Epithelial cell of proximal tubule (primary cell): ENCODE data around the gene NXT2. TPM values are rescaled to one million over a fixed set of nuclear protein-coding genes. Genes with fewer than 3 reads are reported as not detected.
A peak's percentile ranks its signal among the peaks of the same experiment; 100 is the strongest.

Source experiments
- DNase-seq: peaks from one replicate; pipeline ENCODE4 v3.0.0-alpha.2; 2011; ENCODE audit warnings: low read depth
- H3K4me3 ChIP-seq: 2 replicates; pipeline ENCODE4 v1.5.1; 2011; ENCODE audit warnings: low read depth, mild to moderate bottlenecking, low read length
- total RNA-seq: library from RNA; depleted of rRNA; stranded (reverse); fragments of >200 nt; gene quantifications from 2 replicates; pipeline ENCODE4 v1.2.3, GENCODE V29; 2015
- TF ChIP-seq, protein P1 (sequence below): conservative IDR thresholded peaks from 2 replicates; pipeline ENCODE4 v1.5.1; 2012; ENCODE audit warnings: low read depth, mild to moderate bottlenecking, low read length

Gene NXT2
- total RNA-seq = 2.8 and 9.0 TPM in 2 replicates

DNA sequence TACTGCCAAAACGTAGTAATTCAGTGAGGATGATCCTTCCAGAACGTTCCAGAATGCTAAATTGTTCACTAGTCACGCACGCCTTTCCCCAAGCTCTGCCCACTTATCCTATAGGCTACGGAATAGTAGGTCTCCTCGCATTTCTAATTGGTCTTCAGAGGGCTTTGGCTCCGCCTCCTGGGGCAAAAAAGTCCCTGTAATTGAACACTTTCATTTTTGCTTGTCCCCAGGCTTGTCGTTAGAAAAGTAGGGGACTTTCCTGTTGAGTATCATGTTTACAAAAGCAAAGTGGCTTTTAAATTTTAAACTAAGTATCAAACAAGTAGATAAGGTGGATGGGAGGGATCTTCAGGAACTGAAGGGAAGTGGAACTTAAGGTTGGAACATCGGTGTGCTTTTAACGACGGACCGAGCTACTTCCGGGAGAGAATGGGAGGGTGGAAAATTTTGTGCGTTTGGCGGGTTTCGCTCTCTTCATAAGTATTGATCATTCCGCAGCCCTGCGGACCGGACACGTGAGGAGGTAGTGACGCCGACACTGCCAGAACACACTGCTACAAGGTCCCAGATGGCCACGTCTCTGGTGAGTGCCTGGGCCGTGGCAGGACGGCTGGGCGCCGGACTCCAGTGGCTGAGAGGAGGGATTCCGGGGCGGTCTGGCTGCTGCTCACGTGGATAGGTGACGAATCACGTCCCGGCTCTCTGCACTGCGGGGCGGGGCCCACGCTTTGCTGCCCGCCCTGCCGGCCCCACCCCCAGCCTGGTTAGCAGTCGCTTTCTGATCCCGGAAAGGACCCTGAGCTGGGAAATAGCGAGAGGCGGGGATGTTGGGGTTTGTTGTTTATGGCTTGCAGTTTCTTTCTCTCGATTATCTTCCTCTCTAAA is at the start of gene NXT2:
NXT2 (plus strand) TSS at position 406 of the 885 bp plus-strand sequence; CDS start at position 569, 163 bp downstream.
- H3K4me3 ChIP-seq = peak within 1 kb of the TSS; percentile 69
- TF ChIP-seq, protein P1, sequence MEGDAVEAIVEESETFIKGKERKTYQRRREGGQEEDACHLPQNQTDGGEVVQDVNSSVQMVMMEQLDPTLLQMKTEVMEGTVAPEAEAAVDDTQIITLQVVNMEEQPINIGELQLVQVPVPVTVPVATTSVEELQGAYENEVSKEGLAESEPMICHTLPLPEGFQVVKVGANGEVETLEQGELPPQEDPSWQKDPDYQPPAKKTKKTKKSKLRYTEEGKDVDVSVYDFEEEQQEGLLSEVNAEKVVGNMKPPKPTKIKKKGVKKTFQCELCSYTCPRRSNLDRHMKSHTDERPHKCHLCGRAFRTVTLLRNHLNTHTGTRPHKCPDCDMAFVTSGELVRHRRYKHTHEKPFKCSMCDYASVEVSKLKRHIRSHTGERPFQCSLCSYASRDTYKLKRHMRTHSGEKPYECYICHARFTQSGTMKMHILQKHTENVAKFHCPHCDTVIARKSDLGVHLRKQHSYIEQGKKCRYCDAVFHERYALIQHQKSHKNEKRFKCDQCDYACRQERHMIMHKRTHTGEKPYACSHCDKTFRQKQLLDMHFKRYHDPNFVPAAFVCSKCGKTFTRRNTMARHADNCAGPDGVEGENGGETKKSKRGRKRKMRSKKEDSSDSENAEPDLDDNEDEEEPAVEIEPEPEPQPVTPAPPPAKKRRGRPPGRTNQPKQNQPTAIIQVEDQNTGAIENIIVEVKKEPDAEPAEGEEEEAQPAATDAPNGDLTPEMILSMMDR = no peak
- peak; percentile 56 for DNase-seq

DNA sequence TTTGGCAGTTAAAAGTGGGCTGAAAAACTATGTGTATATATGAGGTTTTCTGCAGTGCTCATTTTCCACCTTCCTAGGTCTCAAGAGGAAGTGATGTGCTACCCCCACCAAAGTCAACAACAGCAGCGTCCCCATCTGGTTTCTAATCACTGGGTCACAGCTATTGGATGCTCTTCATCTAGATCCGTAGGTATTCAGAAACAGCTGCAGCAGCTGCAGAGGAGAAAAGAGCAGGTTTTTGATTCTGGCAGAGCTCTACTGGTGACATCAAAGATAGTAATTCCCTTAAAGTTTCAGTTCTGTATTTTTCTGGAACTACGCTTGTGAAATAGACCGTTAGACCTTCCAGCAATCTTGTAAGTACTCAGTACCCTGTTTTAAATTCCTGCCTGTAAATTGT is 49.0 kb upstream of the NXT2 start:
- TF ChIP-seq, protein P1 = no peak
- H3K4me3 ChIP-seq = no peak overlapping the region
- no peak for DNase-seq

DNA sequence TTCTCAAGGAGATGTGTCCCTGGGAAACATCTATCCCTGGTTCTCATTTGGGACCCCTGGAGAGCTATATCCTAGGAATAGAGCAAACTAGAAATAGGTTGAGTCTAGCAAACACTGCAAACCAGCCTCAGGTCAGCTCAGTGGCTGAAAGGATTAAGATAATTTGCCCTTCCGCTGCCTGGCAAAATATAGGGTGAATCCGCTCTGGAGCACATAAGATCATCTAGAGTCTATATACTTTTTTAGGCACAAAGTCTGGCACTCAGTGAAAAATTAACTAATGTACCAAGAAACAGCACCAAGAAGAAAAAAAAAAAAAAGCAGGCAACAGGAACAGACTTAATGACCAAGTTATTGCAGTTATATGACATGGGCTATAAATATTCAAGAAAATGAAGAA is 47.5 kb upstream of the NXT2 start:
- no peak overlapping the region for H3K4me3 ChIP-seq
- DNase-seq = no peak
- TF ChIP-seq, protein P1 = no peak

DNA sequence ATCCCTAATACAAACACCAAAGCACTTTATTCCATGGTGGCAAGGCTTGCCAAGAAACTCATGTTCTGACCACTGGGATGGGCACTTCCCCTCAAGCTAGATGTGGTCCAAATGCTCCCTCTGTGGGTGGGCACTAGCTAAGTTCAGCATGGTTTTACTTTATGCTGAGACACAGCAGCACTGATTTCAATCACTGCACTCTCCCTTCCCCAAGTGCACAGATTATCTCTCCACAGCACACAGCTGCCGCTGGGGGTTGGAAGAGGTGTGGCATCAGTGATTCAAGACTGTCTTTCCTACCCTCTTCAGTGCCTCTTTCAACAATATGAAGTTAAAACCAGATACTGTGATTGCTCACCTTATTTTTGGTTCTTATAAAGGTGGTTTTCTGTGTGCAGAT is 38.2 kb upstream of the NXT2 start:
- DNase-seq = no peak
- H3K4me3 ChIP-seq = no peak overlapping the region
- TF ChIP-seq, protein P1 = no peak

GRCh38 chrX:109501176-109501575 is 35.5 kb upstream of the NXT2 start:
- no peak for DNase-seq
- no peak overlapping the region for H3K4me3 ChIP-seq
- TF ChIP-seq, protein P1 = no peak

GRCh38 chrX:109508915-109509314 is 27.7 kb upstream of the NXT2 start:
- TF ChIP-seq, protein P1 = no peak
- no peak overlapping the region for H3K4me3 ChIP-seq
- no peak for DNase-seq

- TF ChIP-seq, protein P1 = no peak
- DNase-seq = no peak
- no peak overlapping the region for H3K4me3 ChIP-seq
These were observed 25.5 kb upstream of the NXT2 start for GRCh38 chrX:109511113-109511512.
